NCI-H1092 treated with DMSO at 0.1 percent for 48 hours (cell line): Measurements from ENCODE around the gene RARB.

ENCODE experiments used
- DNase-seq: peaks from one replicate; lab custom pipeline; 2025; lab: John Stamatoyannopoulos, UW

Gene RARB

GRCh38 chr3:25423780-25424588, 4.1 kb upstream of the RARB start:
- DNase-seq = no peak

- DNase-seq = no peak
Measured at GRCh38 chr3:25424614-25425013, 3.4 kb upstream of the RARB start.

- DNase-seq = no peak
Measured at GRCh38 chr3:25426408-25426807, 1.7 kb upstream of the RARB start.

- no peak for DNase-seq
Measured at GRCh38 chr3:25427155-25427554, 908 bp upstream of the RARB start.

- DNase-seq = no peak
Measured at GRCh38 chr3:25427563-25427941, 511 bp upstream of the RARB start.

- DNase-seq = no peak
Measured at GRCh38 chr3:25428789-25429335, 799 bp downstream of the RARB start.

- DNase-seq = no peak
Measured at GRCh38 chr3:25429361-25430286, 1.6 kb downstream of the RARB start.

GRCh38 chr3:25430287-25430934, 2.3 kb downstream of the RARB start:
- DNase-seq = no peak

- no peak for DNase-seq
Measured at GRCh38 chr3:25430935-25431770, 3.1 kb downstream of the RARB start.

- no peak for DNase-seq
Measured at GRCh38 chr3:25432176-25432720, 4.2 kb downstream of the RARB start.

- DNase-seq = no peak
Measured at GRCh38 chr3:25433106-25433505, 5.0 kb downstream of the RARB start.

- DNase-seq = no peak
Measured at GRCh38 chr3:25433868-25434267, 5.8 kb downstream of the RARB start.

GRCh38 chr3:25437953-25438352, 9.9 kb downstream of the RARB start:
- DNase-seq = no peak

GRCh38 chr3:25438791-25439555, 10.9 kb downstream of the RARB start:
- no peak for DNase-seq

- no peak for DNase-seq
Measured at GRCh38 chr3:25441234-25441856, 13.3 kb downstream of the RARB start.

- no peak for DNase-seq
Measured at GRCh38 chr3:25442486-25442885, 14.4 kb downstream of the RARB start.

- no peak for DNase-seq
Measured at GRCh38 chr3:25444273-25444672, 16.2 kb downstream of the RARB start.

GRCh38 chr3:25445731-25446130, 17.7 kb downstream of the RARB start:
- no peak for DNase-seq

- DNase-seq = no peak
Measured at GRCh38 chr3:25447285-25447684, 19.2 kb downstream of the RARB start.

GRCh38 chr3:25447925-25448324, 19.9 kb downstream of the RARB start:
- DNase-seq = no peak
